NCI-H187 (cell line): ENCODE measurements around the gene PAQR4.

Experiments used
- DNase-seq, 2 experiments: peaks; one replicate each; lab custom pipeline; 2025; lab: John Stamatoyannopoulos, UW

PAQR4 gene

DNA sequence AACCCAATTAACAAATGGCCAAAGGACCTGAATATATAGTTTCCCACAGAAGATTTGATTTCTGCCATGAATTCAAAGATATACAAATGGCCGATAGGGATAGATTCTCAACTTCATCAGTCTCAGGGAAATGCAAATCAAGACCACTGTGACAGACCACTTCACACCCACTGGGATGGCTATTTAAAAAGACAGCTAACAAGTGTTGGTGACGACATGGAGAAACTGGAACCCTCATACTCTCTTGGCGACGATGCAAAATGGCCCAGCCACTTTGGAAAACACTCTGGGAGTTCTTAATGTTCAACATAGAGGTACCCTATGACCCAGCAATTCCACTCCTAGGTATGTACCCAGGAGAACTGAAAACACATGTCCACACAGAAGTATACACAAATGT, 22.5 kb upstream of the PAQR4 start:
- DNase-seq = no peak

- DNase-seq = no peak
Observed at GRCh38 chr16:2948807-2949704, 20.1 kb upstream of the PAQR4 start.

DNA sequence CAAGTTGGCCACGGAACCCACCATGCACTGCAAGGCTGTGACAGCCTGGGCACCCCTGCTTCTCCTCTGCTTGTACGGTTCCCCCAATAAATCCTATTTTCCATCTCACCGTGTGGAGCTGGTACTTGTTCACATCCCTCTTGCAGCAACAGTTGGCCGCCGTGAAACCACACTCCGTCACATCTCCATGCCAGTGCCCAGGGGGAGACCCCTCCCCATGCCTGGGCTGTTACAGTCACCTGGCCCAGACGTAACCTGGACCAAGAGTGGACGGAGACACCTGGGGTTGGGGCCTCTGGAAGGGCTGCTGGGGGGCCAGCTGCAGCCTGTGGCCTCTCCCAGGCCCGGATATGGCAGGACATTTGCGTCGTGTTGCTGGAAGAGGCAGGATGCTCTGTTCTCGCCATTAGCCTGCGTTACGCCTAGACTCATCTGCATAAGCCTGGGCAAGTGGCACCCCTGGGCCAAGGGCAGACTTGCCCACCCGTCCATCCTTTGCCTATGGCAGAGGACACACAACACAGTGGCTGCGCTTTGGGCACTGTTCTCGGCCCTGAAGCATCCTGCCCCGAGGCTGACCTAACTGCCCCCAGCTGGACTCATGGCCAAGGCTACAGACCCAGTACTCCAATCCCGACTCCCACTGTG, 19.3 kb upstream of the PAQR4 start:
- no peak for DNase-seq

DNA sequence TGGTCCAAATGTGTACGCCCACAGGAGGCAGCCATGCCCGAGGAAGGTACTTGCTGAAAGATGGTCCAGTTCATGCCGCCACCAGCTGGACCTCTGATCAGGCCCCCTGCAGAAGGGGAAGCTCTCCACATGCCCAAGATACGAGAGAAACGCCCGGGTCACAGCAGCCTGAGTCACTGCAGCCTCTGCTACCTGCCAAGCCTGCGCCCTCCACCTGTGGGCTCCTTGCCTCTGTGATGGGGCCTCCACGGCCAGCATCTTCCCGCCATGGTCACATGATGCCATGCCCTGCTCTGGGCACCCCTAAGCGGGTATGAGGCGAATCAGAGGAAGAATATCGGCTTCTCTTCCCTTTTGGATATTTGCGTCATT, 18.8 kb upstream of the PAQR4 start:
- no peak for DNase-seq

- DNase-seq = no peak
Observed at GRCh38 chr16:2950773-2951172, 18.4 kb upstream of the PAQR4 start.

DNA sequence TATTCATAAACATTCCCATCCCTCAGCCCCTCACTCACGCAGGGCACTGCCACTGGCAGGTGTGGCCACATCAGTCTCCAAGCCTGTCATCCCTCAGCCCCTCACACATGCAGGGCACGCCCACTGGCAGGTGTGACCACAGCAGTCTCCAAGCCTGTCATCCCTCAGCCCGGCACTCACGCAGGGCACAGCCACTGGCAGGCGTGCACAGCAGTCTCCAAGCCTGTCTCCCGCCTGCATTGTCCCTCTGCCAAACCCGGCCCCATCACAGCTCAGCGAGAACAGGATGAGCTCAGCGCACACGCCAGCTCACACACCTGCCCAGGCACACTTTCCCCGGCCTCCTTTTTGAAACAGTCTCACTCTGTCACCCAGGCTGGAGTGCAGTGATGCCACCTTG, 16.5 kb upstream of the PAQR4 start:
- peak; percentile 37 to 80 for DNase-seq

DNA sequence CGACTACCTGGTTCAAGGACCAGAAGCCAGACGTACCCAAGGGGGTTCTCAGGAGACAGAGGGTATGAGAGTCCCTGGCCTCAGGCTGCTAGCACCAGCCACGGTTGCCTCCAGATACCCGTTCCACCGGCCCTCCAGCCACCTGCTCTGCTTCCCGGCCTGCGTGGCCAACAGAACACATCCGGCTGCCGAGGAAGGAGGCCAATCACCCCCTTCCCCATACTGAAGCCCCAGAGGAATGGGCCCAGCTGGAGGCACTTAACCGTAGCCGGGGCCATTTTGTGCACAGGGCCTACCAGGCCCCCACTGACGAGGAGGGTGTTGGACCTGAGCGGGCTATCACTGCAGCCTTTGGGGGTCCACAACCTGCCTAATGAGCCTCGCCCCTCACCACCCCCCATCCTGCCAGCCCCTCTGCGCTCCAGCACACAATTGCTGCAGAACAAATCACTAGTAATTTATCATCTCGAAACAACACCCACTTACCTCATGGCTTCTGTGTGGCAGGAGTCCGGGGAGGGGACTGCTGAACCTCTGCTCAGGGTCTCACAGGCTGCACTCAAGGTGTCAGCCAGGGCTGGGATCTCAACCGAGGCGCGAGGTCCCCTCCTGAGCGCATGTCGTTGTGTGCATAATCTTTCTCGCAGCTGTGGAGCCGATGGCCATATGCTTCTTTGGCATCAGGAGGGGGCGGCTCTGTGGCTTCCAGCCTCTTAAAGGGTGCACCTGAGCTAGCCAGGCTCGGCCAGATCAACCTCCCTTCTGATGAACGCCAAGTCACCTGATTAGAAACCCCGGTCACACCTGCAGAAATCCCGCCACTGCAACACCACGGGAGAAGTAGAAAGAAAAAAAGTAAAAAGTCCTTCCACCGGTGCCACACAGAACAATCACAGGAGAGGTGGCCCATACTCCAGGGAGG, 15.2 kb upstream of the PAQR4 start:
- DNase-seq = peak; percentile 36 to 58

- peak in 1 of 2 experiments; percentile 43 for DNase-seq
Observed at GRCh38 chr16:2954656-2955381, 14.3 kb upstream of the PAQR4 start.

DNA sequence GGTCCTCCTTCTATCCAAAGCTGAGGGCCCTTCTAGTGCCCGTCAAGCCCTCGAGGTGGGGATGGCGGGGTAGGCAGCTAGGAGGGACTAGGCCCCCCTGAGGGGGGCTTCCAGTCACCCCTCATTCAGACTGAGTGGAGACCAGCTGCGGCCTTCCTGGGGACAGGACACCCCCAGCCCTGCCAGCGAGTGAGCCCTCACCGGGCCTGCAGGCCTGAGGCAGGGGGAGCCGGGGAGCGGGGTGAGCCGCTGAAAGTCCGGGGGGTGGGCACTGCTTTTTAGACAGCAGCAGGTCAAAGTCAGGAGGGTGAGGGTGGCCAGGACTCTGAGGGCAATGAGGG, 13.7 kb upstream of the PAQR4 start:
- DNase-seq = no peak

DNA sequence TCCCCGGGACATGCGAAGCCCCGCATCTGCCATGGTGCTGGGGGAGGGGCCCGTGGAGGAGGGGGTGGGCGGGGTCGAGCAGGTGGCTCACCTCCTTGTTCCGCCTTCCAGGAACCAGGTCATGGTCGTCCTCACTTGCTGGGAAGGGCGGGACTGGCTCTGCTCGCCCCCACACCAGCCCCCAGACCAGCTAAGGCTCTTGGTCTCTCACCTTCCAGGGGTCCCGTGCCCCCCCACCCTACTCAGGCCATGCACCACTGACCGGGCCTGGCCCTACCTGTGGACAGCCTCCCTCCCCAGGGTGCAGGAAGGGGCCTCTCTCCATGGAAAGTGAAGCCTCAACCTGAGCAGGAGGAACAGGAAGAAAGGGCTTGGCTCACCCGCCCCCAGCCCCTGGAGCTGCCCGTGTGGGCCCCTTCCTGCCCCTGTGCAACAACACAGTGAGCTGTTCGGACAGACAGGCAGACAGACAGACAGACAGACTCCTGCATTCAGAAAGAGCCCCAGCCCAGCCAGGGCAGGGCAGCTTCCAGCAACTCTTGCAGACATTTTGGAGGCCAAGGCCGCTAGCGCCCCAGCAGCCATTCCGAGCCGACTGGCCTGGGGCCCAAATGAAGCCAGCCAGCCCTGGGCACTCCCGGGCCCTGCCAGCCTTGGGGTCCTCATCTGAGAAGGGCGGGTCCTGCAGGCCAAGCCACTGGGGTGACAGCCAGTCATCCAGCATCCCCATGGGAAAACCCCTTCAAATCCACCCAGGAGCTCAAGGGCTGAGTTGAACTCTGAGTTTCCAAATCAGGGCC, 13.2 kb upstream of the PAQR4 start:
- no peak for DNase-seq

DNA sequence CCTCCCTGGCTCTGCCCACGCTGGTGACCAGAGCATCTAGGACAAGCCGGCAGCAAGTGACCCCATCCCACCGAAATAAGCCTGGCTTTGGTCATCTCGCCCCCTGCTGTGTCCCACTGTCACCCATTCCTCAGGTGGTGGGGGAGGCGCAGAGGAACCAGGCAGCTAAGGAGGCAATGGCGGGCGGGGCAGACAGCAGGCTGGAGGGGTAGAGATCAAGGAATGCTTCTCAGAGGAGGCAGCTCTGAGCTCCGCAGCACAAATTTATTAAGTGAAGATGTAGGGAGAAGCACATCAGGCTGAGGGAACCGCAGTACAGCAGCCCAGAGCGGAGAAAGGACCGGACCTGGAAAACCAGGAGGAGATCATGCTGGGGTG, 12.6 kb upstream of the PAQR4 start:
- no peak for DNase-seq

GRCh38 chr16:2959206-2959605, 9.9 kb upstream of the PAQR4 start:
- no peak for DNase-seq

- no peak for DNase-seq
Observed at GRCh38 chr16:2960183-2961010, 8.8 kb upstream of the PAQR4 start.

GRCh38 chr16:2962334-2963073, 6.6 kb upstream of the PAQR4 start:
- no peak for DNase-seq

GRCh38 chr16:2963074-2963722, 6.0 kb upstream of the PAQR4 start:
- DNase-seq = no peak

- peak in 1 of 2 experiments; percentile 71 for DNase-seq
Observed at GRCh38 chr16:2963723-2964474, 5.2 kb upstream of the PAQR4 start, which contains the start of gene KREMEN2. TSS of gene KREMEN2 (plus strand) at chr16:2964275. CDS start at chr16:2964521, 246 bp downstream.

DNA sequence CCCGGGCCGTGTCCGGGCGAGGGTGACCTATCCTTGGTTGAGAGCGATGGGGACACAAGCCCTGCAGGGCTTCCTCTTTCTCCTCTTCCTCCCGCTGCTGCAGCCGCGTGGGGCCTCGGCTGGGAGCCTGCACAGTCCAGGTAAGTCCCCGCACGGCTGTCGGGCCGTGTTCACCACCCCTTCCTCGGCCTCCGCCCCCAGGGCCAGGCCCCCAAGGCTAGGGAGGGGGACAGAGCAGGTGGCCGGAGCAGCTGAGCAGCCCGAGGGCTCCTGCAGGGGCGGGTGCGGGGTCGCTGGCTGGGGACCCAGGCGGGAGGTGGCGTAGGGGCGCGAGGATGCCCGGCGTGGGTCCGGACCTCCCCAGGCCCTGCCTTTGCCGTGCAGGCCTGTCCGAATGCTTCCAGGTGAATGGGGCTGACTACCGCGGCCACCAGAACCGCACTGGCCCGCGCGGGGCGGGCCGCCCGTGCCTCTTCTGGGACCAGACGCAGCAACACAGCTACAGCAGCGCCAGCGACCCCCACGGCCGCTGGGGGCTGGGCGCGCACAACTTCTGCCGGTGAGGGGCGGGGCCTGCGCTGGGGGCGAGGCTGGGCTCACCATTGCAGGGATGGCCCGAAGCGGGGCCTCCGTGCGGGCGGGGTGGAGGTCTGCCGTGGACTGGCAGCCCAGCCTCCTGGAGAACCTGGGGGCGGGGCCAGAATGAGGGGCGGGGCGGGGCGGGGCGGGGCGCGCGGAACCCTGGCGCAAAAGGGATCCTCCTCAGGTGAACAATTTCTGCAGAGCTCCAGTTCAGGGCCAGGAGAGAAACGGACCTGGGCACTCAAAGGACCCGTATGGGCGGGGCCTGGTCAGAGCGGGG, 4.4 kb upstream of the PAQR4 start:
- peak; percentile 70 to 74 for DNase-seq
